ENCODE results near the gene LARGE1.

The LARGE1 gene

GRCh38 chr22:33350961-33351360 lies 569.3 kb downstream of the LARGE1 start:
- no peak overlapping the region for H3K27ac ChIP-seq
- TF ChIP-seq ZFX (IDR thresholded peaks at IDR 0.05; ENCODE audit: borderline replicate concordance) (no peak), CTCF (IDR thresholded peaks at IDR 0.05) (no peak)

DNA sequence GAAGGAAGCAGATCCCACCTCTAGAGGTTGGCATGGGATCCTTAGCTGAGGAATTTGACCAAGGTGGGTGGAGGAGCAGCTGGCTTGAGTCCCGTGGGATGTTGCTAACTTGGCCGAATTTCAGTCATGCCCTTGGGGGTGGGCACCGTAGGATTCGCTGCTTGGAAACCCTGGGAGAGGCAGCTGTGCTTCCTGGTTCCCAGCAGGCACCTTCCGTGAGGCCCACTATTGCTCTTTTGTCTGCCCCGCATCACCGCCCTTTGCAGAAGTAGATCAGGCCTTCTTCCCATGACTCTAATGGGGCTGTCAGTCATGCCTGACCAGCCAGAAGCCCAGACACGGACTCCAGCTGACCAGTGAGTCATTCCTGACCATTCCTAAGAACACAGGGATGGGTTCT lies 569.8 kb downstream of the LARGE1 start:
- TF ChIP-seq CTCF (IDR thresholded peaks at IDR 0.05) (no peak), ZFX (IDR thresholded peaks at IDR 0.05; ENCODE audit: borderline replicate concordance) (no peak)
- no peak overlapping the region for H3K27ac ChIP-seq

DNA sequence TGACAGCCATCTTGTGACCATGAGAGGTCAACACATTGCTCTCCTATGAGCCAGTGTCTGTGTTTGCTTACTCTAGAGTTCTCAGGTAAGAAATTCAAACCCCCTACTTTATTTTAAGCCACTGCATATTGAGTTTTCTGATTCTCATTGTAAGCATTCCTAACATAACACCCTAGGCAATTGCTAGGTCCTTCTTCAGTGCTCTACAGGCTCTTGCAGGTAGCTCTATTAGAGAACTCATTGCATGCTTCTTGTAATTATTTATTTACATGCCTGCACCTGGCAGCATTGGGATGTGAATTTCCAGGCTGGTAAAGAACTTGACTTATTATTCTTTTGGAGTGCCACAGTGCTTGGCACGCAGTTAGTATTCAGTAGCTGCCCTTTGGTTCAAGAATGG lies 573.3 kb downstream of the LARGE1 start:
- no peak for TF ChIP-seq CTCF (IDR thresholded peaks at IDR 0.05)
- no peak for TF ChIP-seq ZFX (IDR thresholded peaks at IDR 0.05; ENCODE audit: borderline replicate concordance)
- no peak overlapping the region for H3K27ac ChIP-seq

- TF ChIP-seq ZFX (IDR thresholded peaks at IDR 0.05; ENCODE audit: borderline replicate concordance), result no peak
- no peak for TF ChIP-seq CTCF (IDR thresholded peaks at IDR 0.05)
- no peak overlapping the region for H3K27ac ChIP-seq
Measured at GRCh38 chr22:33341611-33342010, 578.7 kb downstream of the LARGE1 start.

- H3K27ac ChIP-seq, result no peak overlapping the region
- no peak for TF ChIP-seq CTCF (IDR thresholded peaks at IDR 0.05)
- no peak for TF ChIP-seq ZFX (IDR thresholded peaks at IDR 0.05; ENCODE audit: borderline replicate concordance)
Measured at GRCh38 chr22:33337524-33337923, 582.8 kb downstream of the LARGE1 start.

- no peak for TF ChIP-seq ZFX (IDR thresholded peaks at IDR 0.05; ENCODE audit: borderline replicate concordance)
- no peak for TF ChIP-seq CTCF (IDR thresholded peaks at IDR 0.05)
- H3K27ac ChIP-seq, result no peak overlapping the region
Measured at GRCh38 chr22:33335611-33336279, 584.5 kb downstream of the LARGE1 start.

GRCh38 chr22:33332538-33332937 lies 587.7 kb downstream of the LARGE1 start:
- H3K27ac ChIP-seq, result no peak overlapping the region
- TF ChIP-seq CTCF (IDR thresholded peaks at IDR 0.05) (no peak), ZFX (IDR thresholded peaks at IDR 0.05; ENCODE audit: borderline replicate concordance) (no peak)
